ENCODE measurements around the gene SLC12A3.

DNA sequence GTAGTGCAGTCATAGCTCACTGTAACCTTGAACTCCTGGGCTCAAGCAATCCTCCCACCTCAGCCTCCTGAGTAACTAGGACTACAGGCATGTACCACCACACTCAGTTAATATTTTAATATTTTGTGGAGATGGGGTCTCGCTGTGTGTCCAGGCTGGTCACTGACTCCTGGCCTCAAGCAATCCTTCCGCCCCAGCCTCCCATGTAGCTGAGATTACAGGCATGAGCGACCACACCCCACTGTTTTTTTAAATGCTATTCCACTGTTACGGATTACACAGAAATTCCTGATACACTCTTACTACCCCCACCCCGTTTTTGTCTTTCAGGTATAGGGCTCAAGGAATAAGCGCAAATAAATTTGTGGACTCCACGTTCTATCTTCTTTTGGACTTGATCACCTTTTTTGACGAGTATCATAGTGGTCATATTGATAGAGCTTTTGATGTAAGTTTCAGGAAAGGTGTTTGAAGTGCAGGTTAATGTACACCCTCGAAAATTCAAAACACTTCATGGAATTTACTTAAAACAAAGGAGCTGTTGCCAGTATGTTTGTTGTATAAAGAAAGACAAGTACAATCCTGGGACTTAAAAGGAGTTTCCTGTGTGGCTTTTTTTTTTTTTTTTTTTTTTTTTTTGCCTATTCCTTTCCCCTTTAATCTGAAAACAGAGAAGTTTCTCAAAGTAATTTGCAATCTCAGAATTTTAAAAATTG, 26.2 kb upstream of the SLC12A3 start:
- TF ChIP-seq, protein P1, sequence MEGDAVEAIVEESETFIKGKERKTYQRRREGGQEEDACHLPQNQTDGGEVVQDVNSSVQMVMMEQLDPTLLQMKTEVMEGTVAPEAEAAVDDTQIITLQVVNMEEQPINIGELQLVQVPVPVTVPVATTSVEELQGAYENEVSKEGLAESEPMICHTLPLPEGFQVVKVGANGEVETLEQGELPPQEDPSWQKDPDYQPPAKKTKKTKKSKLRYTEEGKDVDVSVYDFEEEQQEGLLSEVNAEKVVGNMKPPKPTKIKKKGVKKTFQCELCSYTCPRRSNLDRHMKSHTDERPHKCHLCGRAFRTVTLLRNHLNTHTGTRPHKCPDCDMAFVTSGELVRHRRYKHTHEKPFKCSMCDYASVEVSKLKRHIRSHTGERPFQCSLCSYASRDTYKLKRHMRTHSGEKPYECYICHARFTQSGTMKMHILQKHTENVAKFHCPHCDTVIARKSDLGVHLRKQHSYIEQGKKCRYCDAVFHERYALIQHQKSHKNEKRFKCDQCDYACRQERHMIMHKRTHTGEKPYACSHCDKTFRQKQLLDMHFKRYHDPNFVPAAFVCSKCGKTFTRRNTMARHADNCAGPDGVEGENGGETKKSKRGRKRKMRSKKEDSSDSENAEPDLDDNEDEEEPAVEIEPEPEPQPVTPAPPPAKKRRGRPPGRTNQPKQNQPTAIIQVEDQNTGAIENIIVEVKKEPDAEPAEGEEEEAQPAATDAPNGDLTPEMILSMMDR (IDR thresholded peaks at IDR 0.05) = no peak
- TF ChIP-seq POLR2AphosphoS5 (IDR thresholded peaks at IDR 0.05) (no peak), POLR2A (IDR thresholded peaks at IDR 0.05) (no peak)
